SU-DHL-6 (cell line): ENCODE results near the gene ADD1.

ENCODE experiments used
- H2AFZ ChIP-seq: fragments of 200-600 bp; sonication (generic); 2 replicates; pipeline ENCODE4 v1.6.1; 2014; ENCODE audit warnings: low read depth, mild to moderate bottlenecking, moderate library complexity, mixed read lengths, antibody characterized with exemption, low read length; ENCODE audit not compliant: severe bottlenecking
- H3F3A ChIP-seq: fragments of 200-600 bp; shearing (Covaris generic); 2 replicates; pipeline ENCODE4 v1.6.0; 2016; ENCODE audit warnings: antibody characterized with exemption, mild to moderate bottlenecking; ENCODE audit not compliant: insufficient read depth
- H3K27ac ChIP-seq: fragments of 200-600 bp; sonication (generic); 2 replicates; pipeline ENCODE4 v1.5.1; 2016; ENCODE audit warnings: low read depth, mild to moderate bottlenecking, low read length, moderate library complexity, mixed read lengths
- H3K27me3 ChIP-seq: fragments of 200-600 bp; sonication (generic), shearing (Covaris generic); 2 replicates; pipeline ENCODE4 v1.6.0; 2014; ENCODE audit warnings: mild to moderate bottlenecking, low read length
- H3K36me3 ChIP-seq: fragments of 200-600 bp; sonication (generic); 2 replicates; pipeline ENCODE4 v1.6.1; 2014; ENCODE audit warnings: mild to moderate bottlenecking, low read length, mixed read lengths
- H3K4me2 ChIP-seq: fragments of 300-600, 200-600 bp; shearing (Covaris generic), sonication (generic); 2 replicates; pipeline ENCODE4 v1.6.0; 2014; ENCODE audit warnings: low read length, low read depth, mild to moderate bottlenecking; ENCODE audit not compliant: poor library complexity, severe bottlenecking
- H3K4me3 ChIP-seq: fragments of 200-600 bp; sonication (generic); 2 replicates; pipeline ENCODE4 v1.5.1; 2014; ENCODE audit warnings: antibody characterized with exemption, low read length, mild to moderate bottlenecking, mixed read lengths; ENCODE audit not compliant: insufficient read depth, poor library complexity, severe bottlenecking
- H3K79me2 ChIP-seq: fragments of 200-600 bp; sonication (generic); 2 replicates; pipeline ENCODE4 v1.6.1; 2014; ENCODE audit warnings: mild to moderate bottlenecking, low read length, moderate library complexity; ENCODE audit not compliant: insufficient read depth
- H3K9ac ChIP-seq: fragments of 200-600 bp; sonication (generic); 2 replicates; pipeline ENCODE4 v1.7.0; 2014; ENCODE audit warnings: mild to moderate bottlenecking, low read length
- H3K9me2 ChIP-seq: fragments of 200-600 bp; sonication (generic); replicated peaks from 2 replicates; pipeline ENCODE4 v1.6.1; 2014; ENCODE audit warnings: low read length; ENCODE audit not compliant: insufficient read depth
- H3K9me3 ChIP-seq: fragments of 200-600 bp; sonication (generic); 2 replicates; pipeline ENCODE4 v1.6.1; 2014; ENCODE audit warnings: low read length, mixed read lengths; ENCODE audit not compliant: insufficient read depth
- H4K20me1 ChIP-seq: fragments of 200-600 bp; sonication (generic); 2 replicates; pipeline ENCODE4 v1.6.1; 2014; ENCODE audit warnings: low read depth, mild to moderate bottlenecking, antibody characterized with exemption, low read length, moderate library complexity, mixed read lengths
- EZH2phosphoT487 ChIP-seq: fragments of 200-600 bp; sonication (generic), shearing (Covaris generic); conservative IDR thresholded peaks from 2 replicates; pipeline ENCODE4 v1.6.1; 2018; ENCODE audit warnings: mild to moderate bottlenecking, antibody characterized with exemption, low read length, moderate library complexity, mixed read lengths
- TF ChIP-seq, protein P1 (sequence below): fragments of 200-600 bp; sonication (generic); IDR thresholded peaks from one replicate; pipeline ENCODE4 v1.5.1; 2017; ENCODE audit warnings: antibody characterized with exemption, mild to moderate bottlenecking, low read length, moderate library complexity; ENCODE audit not compliant: insufficient read depth, poor library complexity, severe bottlenecking

Gene ADD1

DNA sequence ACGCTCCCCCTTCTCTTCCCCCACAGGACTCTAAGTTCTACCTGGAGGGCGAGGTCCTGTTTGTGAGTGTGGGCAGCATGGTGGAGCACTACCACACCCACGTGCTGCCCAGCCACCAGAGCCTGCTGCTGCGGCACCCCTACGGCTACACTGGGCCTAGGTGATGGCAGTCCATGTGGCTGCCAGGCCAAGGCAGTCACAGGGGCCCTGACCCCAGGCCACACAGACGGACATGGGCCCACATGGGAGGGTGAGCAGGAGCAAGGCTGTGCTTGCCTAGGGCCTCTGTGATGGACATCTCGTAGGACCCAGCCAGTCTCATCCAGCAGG is 10.0 kb upstream of the ADD1 start:
- Histone ChIP-seq H3K79me2 (no peaks in the 10 kb centered on the region), H2AFZ (no peak overlapping the region), H3K4me3 (no peak overlapping the region), H3K36me3 (no peaks in the 10 kb centered on the region), H3K27me3 (no peaks in the 10 kb centered on the region), H3K4me2 (no peak overlapping the region), H4K20me1 (no peaks in the 10 kb centered on the region), H3K9me2 (no peaks in the 10 kb centered on the region), H3K9ac (no peak overlapping the region), H3F3A (no peaks in the 10 kb centered on the region), H3K9me3 (no peaks in the 10 kb centered on the region), H3K27ac (no peak overlapping the region)
- no peak for TF ChIP-seq EZH2phosphoT487
- TF ChIP-seq, protein P1, sequence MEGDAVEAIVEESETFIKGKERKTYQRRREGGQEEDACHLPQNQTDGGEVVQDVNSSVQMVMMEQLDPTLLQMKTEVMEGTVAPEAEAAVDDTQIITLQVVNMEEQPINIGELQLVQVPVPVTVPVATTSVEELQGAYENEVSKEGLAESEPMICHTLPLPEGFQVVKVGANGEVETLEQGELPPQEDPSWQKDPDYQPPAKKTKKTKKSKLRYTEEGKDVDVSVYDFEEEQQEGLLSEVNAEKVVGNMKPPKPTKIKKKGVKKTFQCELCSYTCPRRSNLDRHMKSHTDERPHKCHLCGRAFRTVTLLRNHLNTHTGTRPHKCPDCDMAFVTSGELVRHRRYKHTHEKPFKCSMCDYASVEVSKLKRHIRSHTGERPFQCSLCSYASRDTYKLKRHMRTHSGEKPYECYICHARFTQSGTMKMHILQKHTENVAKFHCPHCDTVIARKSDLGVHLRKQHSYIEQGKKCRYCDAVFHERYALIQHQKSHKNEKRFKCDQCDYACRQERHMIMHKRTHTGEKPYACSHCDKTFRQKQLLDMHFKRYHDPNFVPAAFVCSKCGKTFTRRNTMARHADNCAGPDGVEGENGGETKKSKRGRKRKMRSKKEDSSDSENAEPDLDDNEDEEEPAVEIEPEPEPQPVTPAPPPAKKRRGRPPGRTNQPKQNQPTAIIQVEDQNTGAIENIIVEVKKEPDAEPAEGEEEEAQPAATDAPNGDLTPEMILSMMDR, result no peak

DNA sequence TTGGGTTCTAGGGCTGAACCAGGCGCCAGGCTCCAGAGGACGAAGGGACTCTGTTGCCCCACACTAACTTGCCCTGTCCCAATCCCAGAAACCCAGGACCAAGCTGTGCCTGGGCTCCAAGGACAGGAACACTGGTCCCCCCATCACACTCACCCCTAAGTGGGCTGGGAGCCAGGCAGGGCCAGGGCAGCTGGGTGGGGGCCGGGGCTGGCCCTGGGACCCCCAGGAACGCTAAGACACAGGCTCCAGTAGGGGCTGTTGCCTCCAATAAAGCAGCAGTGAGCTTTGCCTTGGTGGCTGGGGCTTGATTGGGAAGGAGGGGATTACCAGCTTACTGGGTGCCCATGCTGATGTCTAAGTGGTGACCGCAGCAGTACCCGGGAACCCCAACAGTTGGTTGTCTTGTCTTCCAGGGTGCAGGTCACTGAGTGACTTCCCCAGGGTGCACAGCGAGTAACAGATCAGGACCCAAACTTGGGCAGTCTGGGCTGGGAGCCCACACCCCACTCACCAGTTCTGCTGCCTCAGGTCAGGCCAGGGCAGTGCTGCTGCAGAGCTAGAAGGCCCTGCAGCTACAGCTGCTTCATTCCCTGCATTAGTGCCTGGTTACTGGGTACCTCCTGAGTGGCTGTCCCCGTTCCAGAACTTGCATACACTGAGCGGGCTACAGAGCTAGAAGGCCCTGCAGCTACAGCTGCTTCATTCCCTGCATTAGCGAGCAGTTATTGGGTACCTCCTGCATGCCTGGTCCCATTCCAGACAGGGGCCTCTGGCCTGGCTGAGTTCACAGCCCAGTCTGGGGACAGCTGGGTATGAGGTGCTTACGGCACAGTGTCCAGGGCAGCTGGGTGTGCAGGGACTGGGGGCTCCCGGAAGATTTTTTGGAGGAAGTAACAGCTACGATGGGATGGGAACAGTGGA is 9.4 kb upstream of the ADD1 start:
- Histone ChIP-seq H3K4me2 (no peak overlapping the region), H3K9me3 (no peaks in the 10 kb centered on the region), H2AFZ (no peak overlapping the region), H4K20me1 (no peaks in the 10 kb centered on the region), H3K79me2 (no peaks in the 10 kb centered on the region), H3K27me3 (no peaks in the 10 kb centered on the region), H3K9me2 (no peaks in the 10 kb centered on the region), H3K36me3 (no peaks in the 10 kb centered on the region), H3K4me3 (no peak overlapping the region), H3K9ac (no peak overlapping the region), H3K27ac (no peak overlapping the region), H3F3A (no peaks in the 10 kb centered on the region)
- no peak for TF ChIP-seq EZH2phosphoT487
- TF ChIP-seq, protein P1, result no peak

DNA sequence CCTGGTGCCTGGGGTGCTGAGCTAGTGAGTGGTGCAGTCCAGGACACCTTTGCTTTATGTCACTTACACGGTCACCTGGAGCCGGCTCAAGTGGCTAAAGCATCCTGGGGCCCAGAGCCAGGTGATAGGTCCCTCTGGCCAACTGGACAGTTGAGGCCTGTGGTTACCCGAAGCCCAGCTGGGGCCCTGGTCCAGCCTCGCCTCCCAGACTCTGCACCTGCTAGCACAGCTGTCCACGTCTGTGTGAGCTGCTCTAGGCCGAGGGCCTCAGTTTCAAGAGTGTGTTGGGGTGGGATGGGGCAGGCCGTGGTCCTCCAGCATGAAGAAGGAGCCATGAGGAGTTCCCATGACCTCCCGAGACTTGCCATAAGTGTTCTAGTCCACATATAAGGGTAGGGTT is 7.7 kb upstream of the ADD1 start:
- Histone ChIP-seq H3K4me3 (no peak overlapping the region), H3K27me3 (no peaks in the 10 kb centered on the region), H3K4me2 (no peak overlapping the region), H3K9me3 (no peaks in the 10 kb centered on the region), H2AFZ (no peak overlapping the region), H3K79me2 (no peaks in the 10 kb centered on the region), H3K27ac (no peak overlapping the region), H3K9me2 (no peaks in the 10 kb centered on the region), H3F3A (no peaks in the 10 kb centered on the region), H3K9ac (no peak overlapping the region), H4K20me1 (no peaks in the 10 kb centered on the region), H3K36me3 (no peaks in the 10 kb centered on the region)
- TF ChIP-seq, protein P1, result no peak
- no peak for TF ChIP-seq EZH2phosphoT487
